GM18526 (cell line): Measurements from ENCODE around the gene SLC35A4.

Experiments
- POLR2A ChIP-seq: IDR thresholded peaks from 3 replicates; pipeline ENCODE4 v1.6.1; 2011; ENCODE audit not compliant: insufficient read length; ENCODE audit errors: extremely low read depth

SLC35A4 gene

DNA sequence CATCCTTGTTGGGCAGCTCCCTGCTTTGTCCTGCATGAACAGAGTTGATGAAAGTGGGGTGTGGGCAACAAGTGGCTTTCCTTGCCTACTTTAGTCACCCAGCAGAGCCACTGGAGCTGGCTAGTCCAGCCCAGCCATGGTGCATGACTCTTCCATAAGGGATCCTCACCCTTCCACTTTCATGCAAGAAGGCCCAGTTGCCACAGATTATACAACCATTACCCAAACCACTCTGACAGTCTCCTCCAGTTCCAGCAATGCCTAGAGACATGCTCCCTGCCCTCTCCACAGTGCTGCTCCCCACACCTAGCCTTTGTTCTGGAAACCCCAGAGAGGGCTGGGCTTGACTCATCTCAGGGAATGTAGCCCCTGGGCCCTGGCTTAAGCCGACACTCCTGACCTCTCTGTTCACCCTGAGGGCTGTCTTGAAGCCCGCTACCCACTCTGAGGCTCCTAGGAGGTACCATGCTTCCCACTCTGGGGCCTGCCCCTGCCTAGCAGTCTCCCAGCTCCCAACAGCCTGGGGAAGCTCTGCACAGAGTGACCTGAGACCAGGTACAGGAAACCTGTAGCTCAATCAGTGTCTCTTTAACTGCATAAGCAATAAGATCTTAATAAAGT lies 3.9 kb downstream of the SLC35A4 start:
- no peak for TF ChIP-seq POLR2A

DNA sequence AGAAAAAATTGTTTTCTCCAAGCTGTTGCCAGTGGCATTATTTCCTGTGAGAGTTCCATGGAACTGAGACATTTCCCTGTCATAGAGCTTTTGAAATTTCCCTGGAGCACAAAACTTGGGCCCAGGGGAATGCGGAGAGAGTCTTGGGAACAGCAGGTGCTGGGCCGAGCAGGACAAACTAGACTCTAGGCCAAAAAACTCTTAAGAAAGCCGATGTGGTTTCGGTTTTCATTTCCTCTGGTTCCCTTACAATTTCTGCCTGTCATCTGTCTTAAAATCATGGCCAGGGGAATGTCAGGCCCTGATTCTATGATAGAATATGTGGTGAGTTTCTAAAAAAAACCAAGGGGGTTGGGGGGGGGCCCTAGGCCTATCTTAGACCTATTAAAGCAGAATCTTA lies 4.6 kb downstream of the SLC35A4 start:
- TF ChIP-seq POLR2A: no peak

GRCh38 chr5:140570058-140570457 lies 5.4 kb downstream of the SLC35A4 start:
- TF ChIP-seq POLR2A: no peak

DNA sequence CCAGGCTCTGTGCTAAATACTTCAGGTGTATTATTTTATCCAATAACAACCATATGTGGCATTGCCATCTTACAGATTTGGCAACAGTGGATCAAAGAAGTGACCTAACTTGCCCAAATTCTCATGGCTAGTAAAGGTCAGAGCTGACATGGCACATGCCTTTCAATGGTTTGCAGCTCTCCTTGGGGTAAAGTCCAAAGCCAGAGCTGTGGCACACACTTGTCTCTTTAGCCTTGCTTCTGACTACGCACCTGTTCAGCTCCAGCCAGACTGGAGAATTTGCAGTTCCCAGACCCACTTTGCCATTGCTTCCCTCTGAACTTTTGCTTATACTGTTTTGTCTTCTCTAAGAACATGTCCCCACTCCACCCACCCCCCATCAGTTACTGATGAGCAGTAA lies 5.9 kb downstream of the SLC35A4 start:
- TF ChIP-seq POLR2A: no peak

GRCh38 chr5:140571105-140571504 lies 6.5 kb downstream of the SLC35A4 start:
- TF ChIP-seq POLR2A: no peak

DNA sequence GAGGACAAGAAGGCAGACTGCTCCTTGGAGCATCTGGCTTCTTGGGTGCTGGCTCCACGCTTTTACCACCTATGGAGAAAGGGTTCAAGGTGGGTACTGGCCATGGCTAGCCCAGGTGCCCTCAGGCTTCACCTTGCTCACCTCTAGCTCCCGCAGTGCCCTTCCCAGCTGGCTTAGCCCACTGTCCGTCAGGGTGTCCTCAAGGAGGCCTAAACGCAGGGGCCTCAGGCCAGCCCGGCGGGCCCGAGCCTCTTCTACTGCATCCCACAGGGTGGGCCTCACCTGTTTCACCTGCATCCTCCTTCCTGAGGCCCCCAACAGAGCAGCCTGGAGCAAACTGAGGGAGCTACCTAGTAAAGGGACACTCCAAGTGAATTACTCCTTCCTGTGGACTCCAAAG lies 9.1 kb downstream of the SLC35A4 start:
- no peak for TF ChIP-seq POLR2A

DNA sequence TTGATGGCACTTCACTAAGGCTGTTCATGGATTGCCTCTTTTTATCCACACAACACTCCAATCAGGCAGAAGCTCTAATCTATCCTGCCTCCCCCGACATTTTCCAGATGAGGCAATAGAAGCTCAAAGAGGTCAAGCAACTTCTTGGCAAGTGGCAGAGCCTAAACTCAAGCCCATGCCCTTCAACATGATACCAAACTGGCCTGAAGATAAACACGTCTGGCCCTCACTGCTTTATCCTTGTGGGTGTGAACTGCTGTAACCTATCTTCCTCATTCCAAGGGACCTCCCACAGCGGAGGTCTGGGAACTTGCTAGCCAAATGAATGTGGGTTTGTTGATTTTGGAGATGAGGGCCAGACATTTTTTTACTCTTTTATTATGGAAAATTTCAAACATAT lies 9.5 kb downstream of the SLC35A4 start:
- TF ChIP-seq POLR2A: no peak

DNA sequence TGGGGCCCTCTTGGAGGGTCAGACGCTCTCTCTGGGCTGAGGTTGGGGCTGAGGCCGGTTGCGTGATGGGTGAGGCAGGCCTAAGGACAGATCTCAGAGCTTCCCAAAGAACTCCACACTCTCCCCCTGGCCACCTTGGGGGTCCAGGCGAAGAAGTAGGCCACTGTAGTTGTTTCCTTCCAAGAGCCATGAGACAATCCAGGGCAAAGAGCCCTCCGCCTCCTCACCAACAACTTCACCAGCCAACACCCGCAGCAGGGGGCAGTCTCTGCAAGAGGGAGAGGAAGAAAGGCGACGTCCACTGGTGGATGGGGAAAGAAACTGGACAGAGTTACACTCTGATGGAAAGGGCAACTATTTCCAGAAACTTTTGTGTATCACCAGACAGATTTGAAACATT lies 10.7 kb downstream of the SLC35A4 start:
- no peak for TF ChIP-seq POLR2A

DNA sequence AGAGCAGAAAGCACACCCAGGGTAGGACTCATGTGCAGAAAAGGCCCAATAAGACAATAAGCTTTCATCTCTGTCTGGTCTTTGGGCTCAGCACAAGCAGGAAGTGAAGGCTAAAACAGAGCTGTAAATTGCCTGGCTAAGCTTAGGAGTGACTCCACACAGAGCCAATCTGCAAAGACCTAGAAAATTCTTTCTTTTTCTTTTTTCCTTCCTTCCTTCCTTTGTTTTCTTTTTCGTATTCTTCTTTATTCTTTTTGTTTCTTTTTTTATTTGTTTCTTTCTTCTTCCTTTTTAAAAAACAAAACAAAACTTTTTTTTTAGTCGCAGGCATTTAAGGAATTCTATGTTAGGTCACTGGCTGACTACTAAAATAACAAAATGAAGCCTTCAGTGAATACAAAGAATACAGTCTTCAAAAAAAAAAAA lies 12.2 kb downstream of the SLC35A4 start:
- TF ChIP-seq POLR2A: no peak

DNA sequence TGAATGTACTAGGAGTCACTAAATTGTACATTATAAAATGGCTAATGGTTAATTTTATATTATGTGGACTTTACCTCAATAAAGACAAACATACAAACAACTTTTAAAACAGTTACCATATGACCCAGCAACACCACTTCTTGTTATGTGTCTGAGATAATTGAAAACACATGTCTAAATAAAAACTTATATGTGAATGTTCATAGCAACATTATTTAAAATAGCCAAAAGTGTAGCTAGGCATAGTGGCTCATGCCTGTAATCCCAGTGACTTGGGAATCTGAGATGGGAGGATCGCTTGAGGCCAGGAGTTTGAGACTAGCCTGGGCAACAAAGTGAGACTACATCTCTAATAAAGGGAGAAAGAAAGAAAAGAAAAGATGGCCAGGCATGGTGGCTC lies 22.9 kb downstream of the SLC35A4 start:
- no peak for TF ChIP-seq POLR2A

- no peak for TF ChIP-seq POLR2A
These were observed 23.9 kb downstream of the SLC35A4 start for GRCh38 chr5:140588311-140589070.

GRCh38 chr5:140590861-140591260 lies 26.2 kb downstream of the SLC35A4 start:
- no peak for TF ChIP-seq POLR2A

- TF ChIP-seq POLR2A: no peak
These were observed 27.2 kb downstream of the SLC35A4 start for GRCh38 chr5:140591747-140592372.

DNA sequence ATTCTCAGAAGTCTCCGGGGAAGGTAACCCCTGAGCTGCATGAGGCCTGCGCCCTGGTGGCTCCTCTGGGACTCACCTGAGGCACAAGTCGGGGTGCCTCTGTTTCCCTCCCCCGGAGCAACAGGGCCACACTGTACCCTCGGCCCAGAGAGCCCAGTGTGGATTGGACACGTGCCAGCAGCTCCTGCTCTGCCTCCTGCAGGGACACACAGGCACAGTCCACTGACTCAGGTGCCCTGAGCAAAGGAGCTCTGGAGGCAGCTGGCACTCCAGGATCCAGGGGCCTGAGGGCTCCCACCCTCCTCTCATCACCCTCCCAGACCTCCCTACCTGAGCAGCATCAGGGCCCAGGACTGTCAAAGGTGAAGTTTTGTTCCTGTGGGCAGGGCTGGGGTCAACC lies 29.5 kb downstream of the SLC35A4 start:
- TF ChIP-seq POLR2A: no peak

- no peak for TF ChIP-seq POLR2A
These were observed 31.1 kb downstream of the SLC35A4 start for GRCh38 chr5:140595538-140596300.

- TF ChIP-seq POLR2A: no peak
These were observed 31.7 kb downstream of the SLC35A4 start for GRCh38 chr5:140596321-140596741.
